HG02763 (cell line): ENCODE results near the gene ZNF320.
A peak's percentile ranks its signal among the peaks of the same experiment; 100 is the strongest.
"Not testable (repeated sequence)": the region's sequence is repeated elsewhere in the genome, so short reads cannot be mapped to it uniquely, and the experiment has no call there.

ENCODE experiments used
- ATAC-seq: cut with Tn5 transposase; IDR thresholded peaks from one replicate; pipeline ENCODE4 v1.9.1; 2021; ENCODE audit warnings: mild to moderate bottlenecking, moderate library complexity; ENCODE audit not compliant: unreplicated experiment

ZNF320 gene

DNA sequence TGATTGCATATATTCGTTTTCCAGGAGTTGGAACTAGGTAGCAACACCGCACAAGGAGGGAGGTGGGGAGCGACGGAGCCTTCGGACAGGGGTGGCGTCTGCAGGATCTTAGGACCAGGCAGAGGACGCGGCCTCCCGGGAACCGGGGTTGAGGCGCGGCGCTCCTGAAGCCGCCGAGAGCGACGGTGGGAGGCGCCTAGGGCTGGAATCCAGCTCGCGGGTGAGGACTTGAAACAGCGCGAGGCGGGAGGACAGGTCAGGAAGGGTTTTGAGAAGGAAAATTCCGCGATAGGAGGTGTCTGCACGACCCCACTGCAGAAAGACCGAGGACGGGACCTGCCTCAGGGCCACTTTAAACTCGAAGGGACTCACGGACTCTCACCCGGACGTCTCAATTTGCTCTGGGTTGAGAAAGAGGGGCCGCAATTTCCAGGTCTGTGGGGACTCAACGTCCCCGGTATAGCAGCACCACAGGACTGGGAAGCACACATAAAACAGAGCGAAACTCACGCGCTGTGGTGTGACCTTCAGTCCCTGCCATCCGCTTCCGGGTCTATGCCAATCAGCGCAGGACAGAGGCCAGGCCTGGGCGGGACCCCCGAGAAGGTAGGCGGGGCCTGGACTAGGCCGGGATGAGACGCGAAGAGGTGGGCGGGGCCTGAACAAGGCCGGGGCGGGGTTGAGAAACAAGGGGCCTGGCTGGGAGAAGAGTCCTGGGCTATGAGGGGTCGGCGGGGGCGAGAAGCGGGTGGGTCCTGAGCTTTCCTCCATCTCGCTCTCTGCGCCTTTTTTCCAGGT, at the start of gene ZNF320:
TSS of gene ZNF320 (minus strand) at position 498 of the 798 bp plus-strand sequence. CDS start 7,380 bp downstream, outside the sequence.
- ATAC-seq: peak; percentile 96

- ATAC-seq: no peak
Measured at GRCh38 chr19:52946322-52947310, 49.2 kb upstream of the ZNF320 start.

- no peak for ATAC-seq
Measured at GRCh38 chr19:52945652-52946321, 48.4 kb upstream of the ZNF320 start.

DNA sequence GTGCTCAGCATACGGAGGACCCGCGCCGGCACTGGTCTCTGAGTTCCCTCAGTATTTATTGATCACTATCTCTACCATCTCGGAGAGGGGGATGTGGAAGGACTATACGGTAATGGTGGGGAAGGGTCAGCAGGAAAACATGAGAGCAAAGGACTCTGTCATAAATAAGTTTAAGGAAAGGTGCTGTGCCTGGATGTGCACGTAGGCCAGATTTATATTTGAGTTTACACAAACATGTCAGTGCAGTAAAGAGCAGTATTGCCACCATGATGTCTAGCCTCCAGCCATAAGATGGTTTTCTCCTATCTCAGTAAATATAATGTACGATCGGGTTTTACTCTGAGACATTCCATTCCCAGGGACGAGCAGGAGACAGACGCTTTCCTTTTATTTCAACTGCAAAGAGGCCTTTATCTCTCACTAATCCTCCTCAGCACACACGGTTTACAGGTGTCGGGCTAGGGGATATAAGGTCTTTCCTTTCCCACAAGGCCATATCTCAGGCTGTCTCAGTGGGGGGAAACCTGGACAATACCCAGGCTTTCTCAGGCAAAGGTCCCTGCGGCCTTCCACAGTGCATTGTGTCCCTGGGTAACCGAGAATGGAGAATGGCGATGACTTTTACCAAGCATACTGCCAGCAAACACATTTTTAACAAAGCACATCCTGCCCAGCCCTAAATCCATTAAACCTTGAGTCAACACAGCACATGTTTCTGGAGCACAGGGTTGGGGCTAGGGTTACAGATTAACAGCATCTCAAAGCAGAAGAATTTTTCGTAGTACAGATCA, 47.5 kb upstream of the ZNF320 start:
- not testable (repeated sequence) for ATAC-seq

GRCh38 chr19:52943884-52944643, 46.6 kb upstream of the ZNF320 start:
- no peak for ATAC-seq

DNA sequence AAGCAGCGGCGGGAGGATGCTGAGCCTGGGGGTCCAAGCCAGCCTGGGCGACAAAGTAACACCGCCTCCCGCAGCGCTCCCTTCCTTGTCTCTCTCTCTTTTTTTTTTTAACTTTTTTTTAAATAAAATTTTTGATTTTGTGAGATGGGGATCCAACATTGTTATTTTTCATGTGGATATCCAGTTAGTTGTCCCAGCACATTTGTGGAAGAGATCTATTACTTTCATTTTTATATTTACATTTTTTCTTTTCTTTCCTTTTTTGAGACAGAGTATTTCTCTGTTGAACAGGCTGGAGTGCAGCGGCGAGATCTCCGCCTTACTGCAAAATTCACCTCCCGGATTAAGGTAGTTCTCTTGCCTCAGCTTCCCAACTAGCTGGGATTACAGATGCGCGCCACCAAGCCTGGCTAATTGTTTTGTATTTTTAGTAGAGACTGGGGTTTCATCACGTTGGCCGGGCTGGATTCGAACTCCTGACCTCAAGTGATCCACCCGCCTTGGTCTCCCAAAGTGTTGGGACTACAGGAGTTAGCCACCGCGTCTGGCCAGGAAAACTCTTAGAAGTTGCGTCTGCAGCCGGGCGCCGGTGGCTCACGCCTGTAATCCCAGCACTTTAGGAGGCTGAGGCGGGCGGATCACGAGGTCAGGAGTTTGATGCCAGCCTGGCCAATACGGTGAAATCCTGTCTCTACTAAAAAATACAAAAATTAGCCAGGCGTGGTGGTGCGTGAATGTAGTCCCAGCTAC, 45.9 kb upstream of the ZNF320 start:
- ATAC-seq: no peak

DNA sequence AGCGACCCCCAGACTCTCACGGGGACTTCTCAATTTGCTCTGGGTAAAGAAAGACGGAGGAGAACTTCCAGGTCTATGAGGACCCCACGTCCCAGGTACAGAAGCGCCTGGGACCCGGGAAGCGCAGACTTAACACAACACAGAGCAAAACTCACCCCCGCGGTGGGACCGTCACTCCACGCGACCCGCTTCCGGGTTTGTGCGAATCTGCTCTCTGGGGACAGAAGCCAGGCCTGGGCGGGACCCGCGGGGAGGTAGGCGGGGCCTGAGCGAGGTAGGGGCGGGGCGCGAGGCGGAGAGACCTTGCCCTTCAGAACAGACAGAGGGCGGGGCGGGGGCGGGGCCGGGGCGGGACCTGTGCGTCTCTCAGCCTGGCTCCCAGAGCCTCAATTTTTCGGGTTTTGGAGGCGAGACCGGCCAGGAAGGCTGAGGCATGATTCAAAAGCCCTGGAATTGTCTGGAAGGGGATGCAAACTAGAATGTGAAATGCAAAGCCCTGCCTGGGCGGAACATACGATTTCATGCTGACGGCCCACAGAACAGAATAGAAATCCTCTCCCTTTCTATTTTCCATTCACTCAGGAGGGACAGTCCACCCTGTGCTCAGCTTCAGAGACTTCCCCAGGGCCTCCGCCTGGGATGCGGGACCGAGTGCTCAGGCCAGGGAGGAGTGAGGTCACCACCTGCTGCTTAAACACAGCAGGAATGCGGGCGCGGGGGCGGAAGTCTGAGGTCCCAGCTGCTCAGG, 45.1 kb upstream of the ZNF320 start:
- peak; percentile 96 for ATAC-seq

DNA sequence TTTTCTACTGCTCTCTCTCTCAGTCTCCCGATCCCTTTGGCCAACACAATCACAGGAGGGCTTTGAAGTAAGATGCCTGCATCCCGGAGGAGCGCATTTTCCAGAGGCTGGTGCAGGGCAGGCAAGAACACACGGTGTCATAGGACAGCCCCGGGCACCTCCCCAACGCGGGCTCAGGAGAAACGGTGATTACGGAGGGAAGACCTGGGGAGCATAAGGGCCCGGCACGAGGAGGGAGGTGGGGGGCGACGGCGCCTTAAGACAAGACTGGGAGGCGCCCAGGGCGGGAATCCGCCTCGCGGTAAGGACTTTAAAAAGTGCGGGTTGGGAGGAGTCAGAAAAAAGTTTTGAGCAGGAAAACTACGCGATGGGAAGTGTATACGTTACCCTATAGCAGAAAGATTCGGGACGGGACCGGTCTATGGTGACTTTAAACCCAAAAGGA, 44.5 kb upstream of the ZNF320 start:
- ATAC-seq: peak; percentile 22

DNA sequence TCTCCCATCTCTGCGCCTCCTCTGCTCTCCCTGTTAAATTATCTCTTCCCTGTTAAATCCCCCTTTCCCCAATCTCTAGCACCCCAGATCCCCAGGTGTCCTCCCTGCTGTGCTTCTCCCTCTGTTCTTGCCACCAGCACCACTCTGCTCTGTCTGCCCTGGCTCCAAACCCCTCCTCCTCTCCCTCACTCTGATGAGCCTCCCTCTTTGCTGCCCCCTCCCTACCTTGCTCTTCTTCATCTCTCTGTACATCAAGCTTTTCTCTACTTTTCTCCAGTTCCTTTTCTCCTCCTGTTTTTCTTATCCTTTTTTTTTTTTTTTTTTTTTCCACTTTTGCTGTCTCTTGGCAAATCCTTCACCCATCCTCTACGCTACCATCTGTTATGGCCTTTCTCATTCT, 44.1 kb upstream of the ZNF320 start:
- ATAC-seq: not testable (repeated sequence)

GRCh38 chr19:52940905-52941304, 43.5 kb upstream of the ZNF320 start:
- not testable (repeated sequence) for ATAC-seq

DNA sequence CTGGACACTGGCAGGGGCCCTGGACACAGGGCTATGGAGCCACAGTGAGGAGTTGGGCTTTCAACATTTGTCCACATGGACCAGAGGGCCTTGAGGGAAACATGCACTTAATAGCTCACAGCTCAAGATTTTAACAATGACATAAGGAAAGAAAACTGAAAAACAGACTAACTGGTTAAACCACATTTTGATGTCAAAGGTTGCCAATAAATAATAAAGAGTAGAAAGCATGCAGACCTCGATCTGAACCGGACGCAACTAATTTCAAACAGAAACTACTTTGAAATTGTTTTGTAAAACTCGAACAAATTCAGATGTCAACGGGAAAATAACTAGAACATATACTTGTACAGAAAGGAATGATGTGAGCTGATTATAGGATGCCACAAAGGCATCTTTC, 41.3 kb upstream of the ZNF320 start:
- ATAC-seq: no peak

DNA sequence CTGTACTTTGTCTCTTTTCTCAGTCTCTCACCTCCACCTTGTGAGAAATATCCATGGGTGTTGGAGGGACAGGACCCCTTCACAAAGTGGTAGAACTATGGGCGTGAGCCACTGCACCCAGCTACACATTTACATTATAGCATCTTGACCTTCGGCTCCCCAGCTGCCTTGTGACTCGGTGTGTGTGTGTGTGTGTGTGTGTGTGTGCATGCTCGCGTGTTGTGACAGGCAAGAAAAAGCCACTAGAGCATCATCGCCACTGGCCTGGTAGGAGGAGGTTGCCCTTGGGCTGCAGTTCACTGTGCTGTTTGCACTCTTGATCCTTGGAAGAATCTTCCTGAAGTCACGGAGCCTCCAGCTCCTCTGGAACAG, 39.5 kb upstream of the ZNF320 start:
- ATAC-seq: no peak

- no peak for ATAC-seq
Measured at GRCh38 chr19:52936151-52936953, 38.9 kb upstream of the ZNF320 start.

DNA sequence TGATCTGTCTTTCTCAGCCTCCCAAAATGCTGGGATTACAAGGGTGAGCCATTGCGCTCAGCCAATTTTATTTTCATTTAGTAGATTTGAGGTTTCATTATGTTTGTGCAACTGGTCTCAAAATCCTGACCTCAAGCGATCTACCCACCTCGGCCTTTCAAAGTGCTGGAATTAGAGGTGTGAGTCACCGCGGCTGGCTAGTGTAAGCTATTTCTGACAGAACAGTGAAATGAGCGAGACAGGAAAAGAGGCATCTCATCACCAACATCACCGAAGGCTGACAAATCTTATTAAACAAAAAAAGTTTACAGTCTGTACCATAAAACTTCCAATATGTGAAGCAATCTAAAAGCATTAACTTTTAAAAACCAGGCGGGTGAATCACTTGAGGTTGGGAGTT, 38.0 kb upstream of the ZNF320 start:
- no peak for ATAC-seq

GRCh38 chr19:52924641-52925040, 27.2 kb upstream of the ZNF320 start:
- not testable (repeated sequence) for ATAC-seq

- ATAC-seq: no peak
Measured at GRCh38 chr19:52923778-52924593, 26.6 kb upstream of the ZNF320 start.
